ENCODE measurements around the gene GRIN2C.

- TF ChIP-seq ZNF585B (tag by site-specific recombination; IDR thresholded peaks at IDR 0.05) (no peak), ZNF211 (tag by site-specific recombination; IDR thresholded peaks at IDR 0.05; ENCODE audit: low read depth) (no peak), CTCF (tag by site-specific recombination; IDR thresholded peaks at IDR 0.05) (no peak), GFI1B (tag by site-specific recombination; IDR thresholded peaks at IDR 0.05) (no peak), ZNF274 (IDR thresholded peaks at IDR 0.05; ENCODE audit: low read length) (no peak), ZNF274 (tag by site-specific recombination; IDR thresholded peaks at IDR 0.05; ENCODE audit: borderline replicate concordance) (no peak), ZBTB10 (tag by site-specific recombination; IDR thresholded peaks at IDR 0.05) (no peak), YY1 (tag by site-specific recombination; IDR thresholded peaks at IDR 0.05) (no peak), AEBP2 (tag by site-specific recombination; IDR thresholded peaks at IDR 0.05; ENCODE audit: borderline replicate concordance) (no peak), ZNF624 (tag by site-specific recombination; IDR thresholded peaks at IDR 0.05) (no peak), REST (tag by site-specific recombination; IDR thresholded peaks at IDR 0.05) (no peak), HOXA7 (CRISPR knock-in tag; IDR thresholded peaks at IDR 0.05; ENCODE audit: borderline replicate concordance) (no peak), PRDM1 (tag by site-specific recombination; IDR thresholded peaks at IDR 0.05) (no peak)
These were observed 2.5 kb downstream of the GRIN2C start for GRCh38 chr17:74857191-74857590.

Measured in HEK293 (cell line).